Spleen (tissue), 7 donors: ENCODE measurements around the gene CNIH1.

Experiments used
- POLR2A ChIP-seq, 3 donors: fragments of 450-650 bp; IDR thresholded peaks; one replicate each; pipeline ENCODE4 v1.5.1; 2017; ENCODE audit warnings: antibody characterized with exemption in 3 of 3, mild to moderate bottlenecking in 1 of 3
- TF ChIP-seq, protein P1 (sequence below), 11 experiments: fragments of 200-600 bp in 7 of 11; fragments of 450-650 bp in 4 of 11; sonication (generic) in 4 of 11; IDR thresholded peaks in 8 of 11; conservative IDR thresholded peaks in 3 of 11; 1 replicate in 7 of 11; 2 replicates in 4 of 11; pipeline versions ENCODE4 v1.4.0 to v1.8.0; 2016 to 2021; ENCODE audit warnings: antibody characterized with exemption in 11 of 11, inconsistent platforms in 4 of 11, mild to moderate bottlenecking in 1 of 11
- donor health status: DM: no; HTN: no; CAD: no; lungs with moderate emphysema.
- donor health status: DM: no; HTN: no; CAD: no.
- donor health status: DM: no; HTN: no; CAD: no.

DNA sequence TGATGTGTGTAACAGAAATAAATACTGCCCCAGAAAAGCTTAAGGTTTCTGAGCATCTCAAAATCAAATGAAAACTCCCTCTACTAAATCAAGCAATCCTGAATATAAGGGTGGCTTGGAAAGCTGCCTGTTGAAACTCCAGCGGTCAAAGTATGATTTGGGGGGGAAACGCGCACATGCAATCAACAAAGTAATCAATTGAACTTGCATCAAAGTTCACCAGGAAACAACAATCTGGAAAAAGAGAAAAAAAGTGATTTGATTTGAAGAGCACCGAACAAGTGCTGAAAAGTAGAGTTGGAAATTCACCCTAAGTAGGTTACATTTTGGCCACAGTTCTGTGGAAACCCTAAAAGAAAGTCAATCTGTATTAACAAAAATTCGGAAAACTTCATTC, 700 bp downstream of the CNIH1 start:
- TF ChIP-seq, protein P1, sequence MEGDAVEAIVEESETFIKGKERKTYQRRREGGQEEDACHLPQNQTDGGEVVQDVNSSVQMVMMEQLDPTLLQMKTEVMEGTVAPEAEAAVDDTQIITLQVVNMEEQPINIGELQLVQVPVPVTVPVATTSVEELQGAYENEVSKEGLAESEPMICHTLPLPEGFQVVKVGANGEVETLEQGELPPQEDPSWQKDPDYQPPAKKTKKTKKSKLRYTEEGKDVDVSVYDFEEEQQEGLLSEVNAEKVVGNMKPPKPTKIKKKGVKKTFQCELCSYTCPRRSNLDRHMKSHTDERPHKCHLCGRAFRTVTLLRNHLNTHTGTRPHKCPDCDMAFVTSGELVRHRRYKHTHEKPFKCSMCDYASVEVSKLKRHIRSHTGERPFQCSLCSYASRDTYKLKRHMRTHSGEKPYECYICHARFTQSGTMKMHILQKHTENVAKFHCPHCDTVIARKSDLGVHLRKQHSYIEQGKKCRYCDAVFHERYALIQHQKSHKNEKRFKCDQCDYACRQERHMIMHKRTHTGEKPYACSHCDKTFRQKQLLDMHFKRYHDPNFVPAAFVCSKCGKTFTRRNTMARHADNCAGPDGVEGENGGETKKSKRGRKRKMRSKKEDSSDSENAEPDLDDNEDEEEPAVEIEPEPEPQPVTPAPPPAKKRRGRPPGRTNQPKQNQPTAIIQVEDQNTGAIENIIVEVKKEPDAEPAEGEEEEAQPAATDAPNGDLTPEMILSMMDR (IDR thresholded peaks at IDR 0.05 in 8 of 11, conservative IDR thresholded peaks at IDR 0.05 in 3 of 11), result no peak
- no peak for TF ChIP-seq POLR2A (IDR thresholded peaks at IDR 0.05)
